Stimulated activated CD4-positive, alpha-beta T cell treated with anti-CD3 and anti-CD28 coated beads, TNF-alpha, amount 100 ng/mL, for 24 hours (primary cell): ENCODE data around the gene CTIF.

Experiments used
- DNase-seq, 3 experiments: peaks; one replicate each; pipeline ENCODE4 v3.0.0-alpha.2; 2020; ENCODE audit warnings: low read depth in 3 of 3

The CTIF gene

GRCh38 chr18:48620071-48620470 lies 81.2 kb downstream of the CTIF start:
- DNase-seq: no peak

GRCh38 chr18:48621240-48621639 lies 82.4 kb downstream of the CTIF start:
- DNase-seq: no peak

- DNase-seq: no peak
Measured at GRCh38 chr18:48621815-48622555, 83.2 kb downstream of the CTIF start.

GRCh38 chr18:48622911-48623431 lies 84.1 kb downstream of the CTIF start:
- DNase-seq: no peak

GRCh38 chr18:48623468-48624235 lies 84.8 kb downstream of the CTIF start:
- no peak for DNase-seq

- no peak for DNase-seq
Measured at GRCh38 chr18:48624856-48625255, 86.0 kb downstream of the CTIF start.

GRCh38 chr18:48627216-48627615 lies 88.4 kb downstream of the CTIF start:
- no peak for DNase-seq

- DNase-seq: no peak
Measured at GRCh38 chr18:48629730-48630324, 91.0 kb downstream of the CTIF start.

GRCh38 chr18:48631851-48632250 lies 93.0 kb downstream of the CTIF start:
- DNase-seq: no peak

- no peak for DNase-seq
Measured at GRCh38 chr18:48632676-48633257, 93.9 kb downstream of the CTIF start.

GRCh38 chr18:48634491-48634890 lies 95.7 kb downstream of the CTIF start:
- no peak for DNase-seq

- DNase-seq: no peak
Measured at GRCh38 chr18:48634975-48635374, 96.1 kb downstream of the CTIF start.

- no peak for DNase-seq
Measured at GRCh38 chr18:48635806-48636205, 97.0 kb downstream of the CTIF start.

GRCh38 chr18:48636436-48636835 lies 97.6 kb downstream of the CTIF start:
- no peak for DNase-seq

GRCh38 chr18:48637081-48637990 lies 98.5 kb downstream of the CTIF start:
- no peak for DNase-seq

GRCh38 chr18:48638451-48638850 lies 99.6 kb downstream of the CTIF start:
- no peak for DNase-seq

GRCh38 chr18:48638896-48639771 lies 100.3 kb downstream of the CTIF start:
- DNase-seq: no peak

- DNase-seq: no peak
Measured at GRCh38 chr18:48639772-48640432, 101.1 kb downstream of the CTIF start.

GRCh38 chr18:48640566-48641270 lies 101.9 kb downstream of the CTIF start:
- no peak for DNase-seq
